HG02642 (cell line): ENCODE data around the gene PRELID2.
"Not testable (repeated sequence)": the region's sequence is repeated elsewhere in the genome, so short reads cannot be mapped to it uniquely, and the experiment has no call there.

ENCODE experiments used
- ATAC-seq: cut with Tn5 transposase; IDR thresholded peaks from one replicate; pipeline ENCODE4 v1.9.1; 2021; ENCODE audit warnings: mild to moderate bottlenecking; ENCODE audit not compliant: unreplicated experiment, poor library complexity

PRELID2 gene

GRCh38 chr5:145800181-145800580, 35.0 kb downstream of the PRELID2 start:
- ATAC-seq: no peak

GRCh38 chr5:145798503-145798902, 36.6 kb downstream of the PRELID2 start:
- not testable (repeated sequence) for ATAC-seq

GRCh38 chr5:145797336-145797735, 37.8 kb downstream of the PRELID2 start:
- ATAC-seq: no peak

GRCh38 chr5:145796318-145796717, 38.8 kb downstream of the PRELID2 start:
- ATAC-seq: no peak

- no peak for ATAC-seq
Observed at GRCh38 chr5:145793574-145793973, 41.6 kb downstream of the PRELID2 start.

- ATAC-seq: no peak
Observed at GRCh38 chr5:145792840-145793239, 42.3 kb downstream of the PRELID2 start.

- ATAC-seq: no peak
Observed at GRCh38 chr5:145791866-145792265, 43.3 kb downstream of the PRELID2 start.

- no peak for ATAC-seq
Observed at GRCh38 chr5:145787996-145788395, 47.1 kb downstream of the PRELID2 start.

- no peak for ATAC-seq
Observed at GRCh38 chr5:145787507-145787906, 47.6 kb downstream of the PRELID2 start.

GRCh38 chr5:145787001-145787400, 48.1 kb downstream of the PRELID2 start:
- no peak for ATAC-seq

- ATAC-seq: no peak
Observed at GRCh38 chr5:145780982-145781381, 54.2 kb downstream of the PRELID2 start.

GRCh38 chr5:145778144-145778900, 56.8 kb downstream of the PRELID2 start:
- ATAC-seq: no peak

GRCh38 chr5:145777445-145778063, 57.6 kb downstream of the PRELID2 start:
- no peak for ATAC-seq

GRCh38 chr5:145776886-145777285, 58.3 kb downstream of the PRELID2 start:
- ATAC-seq: no peak

GRCh38 chr5:145775893-145776444, 59.2 kb downstream of the PRELID2 start:
- no peak for ATAC-seq

- no peak for ATAC-seq
Observed at GRCh38 chr5:145775411-145775810, 59.7 kb downstream of the PRELID2 start.

- ATAC-seq: no peak
Observed at GRCh38 chr5:145774442-145774841, 60.7 kb downstream of the PRELID2 start.

GRCh38 chr5:145772466-145772865, 62.7 kb downstream of the PRELID2 start:
- ATAC-seq: no peak

GRCh38 chr5:145768863-145769262, 66.3 kb downstream of the PRELID2 start:
- ATAC-seq: no peak

- ATAC-seq: no peak
Observed at GRCh38 chr5:145764325-145764724, 70.8 kb downstream of the PRELID2 start.

- ATAC-seq: no peak
Observed at GRCh38 chr5:145762833-145763232, 72.3 kb downstream of the PRELID2 start.

GRCh38 chr5:145761254-145761653, 73.9 kb downstream of the PRELID2 start:
- ATAC-seq: no peak
